ENCODE results near the gene DUSP3.

DUSP3 gene

GRCh38 chr17:43768382-43768781 is 10.4 kb downstream of the DUSP3 start:
- peak; percentile 53 for DNase-seq (ENCODE audit: low spot score)

GRCh38 chr17:43767713-43768059 is 11.1 kb downstream of the DUSP3 start:
- no peak for DNase-seq (ENCODE audit: low spot score)

GRCh38 chr17:43767053-43767712 is 11.6 kb downstream of the DUSP3 start:
- DNase-seq (ENCODE audit: low spot score): no peak

GRCh38 chr17:43766413-43767052 is 12.2 kb downstream of the DUSP3 start:
- peak; percentile 49 for DNase-seq (ENCODE audit: low spot score)

GRCh38 chr17:43760254-43760852 is 18.4 kb downstream of the DUSP3 start:
- DNase-seq (ENCODE audit: low spot score): peak; percentile 85

GRCh38 chr17:43759836-43760235 is 18.9 kb downstream of the DUSP3 start:
- DNase-seq (ENCODE audit: low spot score): no peak

- no peak for DNase-seq (ENCODE audit: low spot score)
These were observed 20.1 kb downstream of the DUSP3 start, which contains the start of gene SOST for GRCh38 chr17:43758497-43759174. TSS of gene SOST (minus strand) at chr17:43758791. CDS start at chr17:43758741, 50 bp downstream.

- no peak for DNase-seq (ENCODE audit: low spot score)
These were observed 20.7 kb downstream of the DUSP3 start for GRCh38 chr17:43758086-43758485.

GRCh38 chr17:43757171-43757660 is 21.6 kb downstream of the DUSP3 start:
- no peak for DNase-seq (ENCODE audit: low spot score)

- DNase-seq (ENCODE audit: low spot score): no peak
These were observed 22.6 kb downstream of the DUSP3 start for GRCh38 chr17:43756201-43756600.

- no peak for DNase-seq (ENCODE audit: low spot score)
These were observed 23.3 kb downstream of the DUSP3 start for GRCh38 chr17:43755389-43755875.

- no peak for DNase-seq (ENCODE audit: low spot score)
These were observed 23.8 kb downstream of the DUSP3 start for GRCh38 chr17:43754947-43755346.

GRCh38 chr17:43753493-43754129 is 25.2 kb downstream of the DUSP3 start:
- DNase-seq (ENCODE audit: low spot score): no peak

GRCh38 chr17:43750153-43750552 is 28.6 kb downstream of the DUSP3 start:
- no peak for DNase-seq (ENCODE audit: low spot score)

GRCh38 chr17:43745541-43745940 is 33.2 kb downstream of the DUSP3 start:
- no peak for DNase-seq (ENCODE audit: low spot score)

GRCh38 chr17:43741636-43742035 is 37.1 kb downstream of the DUSP3 start:
- no peak for DNase-seq (ENCODE audit: low spot score)

GRCh38 chr17:43740541-43740940 is 38.2 kb downstream of the DUSP3 start:
- DNase-seq (ENCODE audit: low spot score): no peak

GRCh38 chr17:43737722-43738121 is 41.1 kb downstream of the DUSP3 start:
- no peak for DNase-seq (ENCODE audit: low spot score)

GRCh38 chr17:43736389-43736788 is 42.4 kb downstream of the DUSP3 start:
- DNase-seq (ENCODE audit: low spot score): no peak

- DNase-seq (ENCODE audit: low spot score): no peak
These were observed 44.4 kb downstream of the DUSP3 start for GRCh38 chr17:43734376-43734775.

GRCh38 chr17:43733956-43734355 is 44.8 kb downstream of the DUSP3 start:
- no peak for DNase-seq (ENCODE audit: low spot score)

GRCh38 chr17:43732958-43733357 is 45.8 kb downstream of the DUSP3 start:
- DNase-seq (ENCODE audit: low spot score): no peak
